Endothelial cell (in vitro differentiated cells): ENCODE measurements around the gene CTNND2. TPM values are rescaled to one million over a fixed set of nuclear protein-coding genes. Genes with fewer than 3 reads are reported as not detected.

Source experiments
- DNase-seq: peaks from one replicate; pipeline ENCODE4 v3.0.0; 2021; ENCODE audit warnings: low spot score
- H3K27ac Mint-ChIP-seq: one replicate; pipeline ENCODE4 v1.8.0; 2021; ENCODE audit warnings: mixed read lengths, inconsistent platforms; ENCODE audit not compliant: unreplicated experiment
- H3K27me3 Mint-ChIP-seq: one replicate; pipeline ENCODE4 v1.8.0; 2021; ENCODE audit warnings: mild to moderate bottlenecking, moderate library complexity, mixed read lengths, inconsistent platforms; ENCODE audit not compliant: unreplicated experiment
- H3K36me3 Mint-ChIP-seq: one replicate; pipeline ENCODE4 v1.8.0; 2021; ENCODE audit warnings: mild to moderate bottlenecking, low read depth, mixed read lengths, inconsistent platforms; ENCODE audit not compliant: unreplicated experiment
- H3K4me1 Mint-ChIP-seq: one replicate; pipeline ENCODE4 v1.8.0; 2021; ENCODE audit warnings: mild to moderate bottlenecking, mixed read lengths, inconsistent platforms; ENCODE audit not compliant: unreplicated experiment
- H3K4me3 Mint-ChIP-seq: one replicate; pipeline ENCODE4 v1.8.0; 2021; ENCODE audit warnings: mild to moderate bottlenecking, mixed read lengths, inconsistent platforms; ENCODE audit not compliant: unreplicated experiment
- H3K9me3 Mint-ChIP-seq: one replicate; pipeline ENCODE4 v1.8.0; 2021; ENCODE audit warnings: mixed read lengths, inconsistent platforms; ENCODE audit not compliant: unreplicated experiment
- CTCF ChIP-seq: fragments of 200-600 bp; sonication (generic); IDR thresholded peaks from one replicate; pipeline ENCODE4 v1.5.0; 2021; ENCODE audit warnings: antibody characterized with exemption; ENCODE audit not compliant: unreplicated experiment
- total RNA-seq: library from RNA; stranded (reverse); fragmentation: NEBNext Ultra II Directional; extraction: Animal tissue kit (Norgen Biotek cat#: 25700); gene quantifications from one replicate; pipeline ENCODE4 v1.2.1, GENCODE V29; 2021; ENCODE audit not compliant: unreplicated experiment

CTNND2 gene
- total RNA-seq, 1 donor from 2014 or later: 3.6 TPM

GRCh38 chr5:10949856-10950630, 954.2 kb downstream of the CTNND2 start:
- DNase-seq: no peak
- H3K9me3 Mint-ChIP-seq: no peaks in the 10 kb centered on the region
- H3K4me3 Mint-ChIP-seq: no peak overlapping the region
- no peaks in the 10 kb centered on the region for H3K27me3 Mint-ChIP-seq
- TF ChIP-seq CTCF: no peak
- no peak overlapping the region for H3K27ac Mint-ChIP-seq
- H3K4me1 Mint-ChIP-seq: no peaks in the 10 kb centered on the region
- no peaks in the 10 kb centered on the region for H3K36me3 Mint-ChIP-seq

GRCh38 chr5:10946050-10946449, 958.2 kb downstream of the CTNND2 start:
- no peak overlapping the region for H3K27ac Mint-ChIP-seq
- DNase-seq: no peak
- TF ChIP-seq CTCF: no peak
- no peak overlapping the region for H3K4me3 Mint-ChIP-seq
- H3K4me1 Mint-ChIP-seq: peaks cover 6% of the 10 kb centered on the region
- no peaks in the 10 kb centered on the region for H3K9me3 Mint-ChIP-seq
- H3K27me3 Mint-ChIP-seq: no peaks in the 10 kb centered on the region
- no peaks in the 10 kb centered on the region for H3K36me3 Mint-ChIP-seq

- DNase-seq: no peak
- H3K36me3 Mint-ChIP-seq: no peaks in the 10 kb centered on the region
- no peaks in the 10 kb centered on the region for H3K27me3 Mint-ChIP-seq
- peaks cover 6% of the 10 kb centered on the region for H3K4me1 Mint-ChIP-seq
- TF ChIP-seq CTCF: no peak
- no peak overlapping the region for H3K27ac Mint-ChIP-seq
- no peaks in the 10 kb centered on the region for H3K9me3 Mint-ChIP-seq
- no peak overlapping the region for H3K4me3 Mint-ChIP-seq
These were observed 962.3 kb downstream of the CTNND2 start for GRCh38 chr5:10941900-10942299.

GRCh38 chr5:10936081-10936855, 968.0 kb downstream of the CTNND2 start:
- H3K27ac Mint-ChIP-seq: no peak overlapping the region

More at GRCh38 chr5:10936081-10936855, 968.0 kb downstream of the CTNND2 start:
- no peak for DNase-seq
- Mint-ChIP-seq H3K27me3 (no peaks in the 10 kb centered on the region), H3K9me3 (no peaks in the 10 kb centered on the region), H3K36me3 (no peaks in the 10 kb centered on the region), H3K4me1 (no peaks in the 10 kb centered on the region), H3K4me3 (no peak overlapping the region)
- TF ChIP-seq CTCF: no peak
